Measurements from ENCODE around the gene IREB2. TPM values are rescaled to one million over a fixed set of nuclear protein-coding genes. Genes with fewer than 3 reads are reported as not detected.

Gene IREB2
- total and polyA plus RNA-seq, 3 experiments from 2014 or later: 18.5 to 69.3 (median 62.2) TPM

GRCh38 chr15:78444255-78444654, 6.2 kb downstream of the IREB2 start:
- H3K36me3 ChIP-seq (ENCODE audit: insufficient read depth, low read length): peaks cover 30% of the 10 kb centered on the region
- no peak overlapping the region for H3K4me3 ChIP-seq (ENCODE audit: low read length)
- H3K27ac ChIP-seq (ENCODE audit: low read depth, low read length): no peak overlapping the region
- CTCF ChIA-PET: no interaction called here
- Mint-ChIP-seq H3K4me1 (peaks cover 57 to 92% (median 87%) of the 10 kb centered on the region in 3 donors), H3K27ac (peak overlapping the region in 4 of 8 donors; percentile 6 to 62 (median 32)), H3K9me3 (no peaks in the 10 kb centered on the region), H3K4me3 (peak overlapping the region in 2 of 7 donors; percentile 45 to 47), H3K36me3 (peaks cover 5 to 75% (median 18%) of the 10 kb centered on the region in 3 donors), H3K27me3 (no peaks in the 10 kb centered on the region)
- DNase-seq: no peak
- H3K27me3 ChIP-seq (ENCODE audit: insufficient read depth, low read length, poor library complexity, severe bottlenecking): no peaks in the 10 kb centered on the region
- no peaks in the 10 kb centered on the region for H3K9me3 ChIP-seq (ENCODE audit: low read length)
- H3K4me1 ChIP-seq (ENCODE audit: insufficient read depth, low read length): peaks cover 44% of the 10 kb centered on the region
- POLR2A ChIA-PET: no interaction called here

GRCh38 chr15:78445875-78446274, 7.9 kb downstream of the IREB2 start:
- Mint-ChIP-seq H3K4me1 (peaks cover 60 to 90% (median 87%) of the 10 kb centered on the region in 3 donors), H3K9me3 (no peaks in the 10 kb centered on the region), H3K27me3 (no peaks in the 10 kb centered on the region), H3K27ac (peak overlapping the region in 6 of 8 donors; percentile 15 to 77 (median 44)), H3K4me3 (peak overlapping the region in 1 of 7 donors; percentile 16), H3K36me3 (peaks cover 5 to 74% (median 20%) of the 10 kb centered on the region in 3 donors)
- ChIA-PET POLR2A (no interaction called here), CTCF (no interaction called here)
- DNase-seq: no peak
- Histone ChIP-seq H3K27ac (ENCODE audit: low read depth, low read length) (no peak overlapping the region), H3K9me3 (ENCODE audit: low read length) (no peaks in the 10 kb centered on the region), H3K4me1 (ENCODE audit: insufficient read depth, low read length) (peaks cover 30% of the 10 kb centered on the region), H3K27me3 (ENCODE audit: insufficient read depth, low read length, poor library complexity, severe bottlenecking) (no peaks in the 10 kb centered on the region), H3K36me3 (ENCODE audit: insufficient read depth, low read length) (peaks cover 30% of the 10 kb centered on the region), H3K4me3 (ENCODE audit: low read length) (no peak overlapping the region)

GRCh38 chr15:78446551-78446950, 8.5 kb downstream of the IREB2 start:
- Histone ChIP-seq H3K4me1 (ENCODE audit: insufficient read depth, low read length) (peaks cover 24% of the 10 kb centered on the region), H3K4me3 (ENCODE audit: low read length) (no peak overlapping the region), H3K36me3 (ENCODE audit: insufficient read depth, low read length) (peaks cover 30% of the 10 kb centered on the region), H3K27ac (ENCODE audit: low read depth, low read length) (no peak overlapping the region), H3K9me3 (ENCODE audit: low read length) (no peaks in the 10 kb centered on the region), H3K27me3 (ENCODE audit: insufficient read depth, low read length, poor library complexity, severe bottlenecking) (no peaks in the 10 kb centered on the region)
- Mint-ChIP-seq H3K27me3 (no peaks in the 10 kb centered on the region), H3K4me1 (peaks cover 54 to 84% (median 80%) of the 10 kb centered on the region in 3 donors), H3K9me3 (no peaks in the 10 kb centered on the region), H3K27ac (peak overlapping the region in 4 of 8 donors; percentile 4 to 68 (median 28)), H3K4me3 (no peak overlapping the region), H3K36me3 (peaks cover 5 to 67% (median 20%) of the 10 kb centered on the region in 3 donors)
- ChIA-PET CTCF (no interaction called here), POLR2A (no interaction called here)
- DNase-seq: no peak

GRCh38 chr15:78448441-78449219, 10.6 kb downstream of the IREB2 start:
- Histone ChIP-seq H3K27ac (ENCODE audit: low read depth, low read length) (no peak overlapping the region), H3K27me3 (ENCODE audit: insufficient read depth, low read length, poor library complexity, severe bottlenecking) (no peaks in the 10 kb centered on the region), H3K36me3 (ENCODE audit: insufficient read depth, low read length) (peaks cover 24% of the 10 kb centered on the region), H3K9me3 (ENCODE audit: low read length) (no peaks in the 10 kb centered on the region), H3K4me1 (ENCODE audit: insufficient read depth, low read length) (peaks cover 24% of the 10 kb centered on the region), H3K4me3 (ENCODE audit: low read length) (no peak overlapping the region)
- peaks cover 59 to 85% (median 81%) of the 10 kb centered on the region in 3 donors for H3K4me1 Mint-ChIP-seq
- POLR2A ChIA-PET: no interaction called here
- no peaks in the 10 kb centered on the region for H3K27me3 Mint-ChIP-seq
- CTCF ChIA-PET: interaction anchor here (2.7 kb wide), 1 partner anchor 12 kb away, joined by 9 read pairs; no protein-coding TSS in a partner anchor
- peak overlapping the region in 1 of 8 donors; percentile 17 for H3K27ac Mint-ChIP-seq
- no peaks in the 10 kb centered on the region for H3K9me3 Mint-ChIP-seq
- no peak for DNase-seq
- no peak overlapping the region for H3K4me3 Mint-ChIP-seq
- H3K36me3 Mint-ChIP-seq: peaks cover 5 to 59% (median 20%) of the 10 kb centered on the region in 3 donors

GRCh38 chr15:78449220-78449999, 11.4 kb downstream of the IREB2 start:
- Histone ChIP-seq H3K27me3 (ENCODE audit: insufficient read depth, low read length, poor library complexity, severe bottlenecking) (no peaks in the 10 kb centered on the region), H3K4me1 (ENCODE audit: insufficient read depth, low read length) (peaks cover 24% of the 10 kb centered on the region), H3K9me3 (ENCODE audit: low read length) (no peaks in the 10 kb centered on the region), H3K27ac (ENCODE audit: low read depth, low read length) (no peak overlapping the region), H3K36me3 (ENCODE audit: insufficient read depth, low read length) (peaks cover 17% of the 10 kb centered on the region), H3K4me3 (ENCODE audit: low read length) (no peak overlapping the region)
- DNase-seq: no peak
- H3K27me3 Mint-ChIP-seq: no peaks in the 10 kb centered on the region
- ChIA-PET CTCF (interaction anchor here (2.7 kb wide), 1 partner anchor 12 kb away, joined by 9 read pairs; no protein-coding TSS in a partner anchor), POLR2A (interaction anchor here (0.8 kb wide), 1 partner anchor 12 kb away, joined by 3 read pairs; the partner anchor contains the start of gene IREB2)
- H3K4me1 Mint-ChIP-seq: peaks cover 62 to 86% (median 83%) of the 10 kb centered on the region in 3 donors
- H3K27ac Mint-ChIP-seq: peak overlapping the region in 1 of 8 donors; percentile 46
- peaks cover 5 to 53% (median 20%) of the 10 kb centered on the region in 3 donors for H3K36me3 Mint-ChIP-seq
- no peak overlapping the region for H3K4me3 Mint-ChIP-seq
- no peaks in the 10 kb centered on the region for H3K9me3 Mint-ChIP-seq

DNA sequence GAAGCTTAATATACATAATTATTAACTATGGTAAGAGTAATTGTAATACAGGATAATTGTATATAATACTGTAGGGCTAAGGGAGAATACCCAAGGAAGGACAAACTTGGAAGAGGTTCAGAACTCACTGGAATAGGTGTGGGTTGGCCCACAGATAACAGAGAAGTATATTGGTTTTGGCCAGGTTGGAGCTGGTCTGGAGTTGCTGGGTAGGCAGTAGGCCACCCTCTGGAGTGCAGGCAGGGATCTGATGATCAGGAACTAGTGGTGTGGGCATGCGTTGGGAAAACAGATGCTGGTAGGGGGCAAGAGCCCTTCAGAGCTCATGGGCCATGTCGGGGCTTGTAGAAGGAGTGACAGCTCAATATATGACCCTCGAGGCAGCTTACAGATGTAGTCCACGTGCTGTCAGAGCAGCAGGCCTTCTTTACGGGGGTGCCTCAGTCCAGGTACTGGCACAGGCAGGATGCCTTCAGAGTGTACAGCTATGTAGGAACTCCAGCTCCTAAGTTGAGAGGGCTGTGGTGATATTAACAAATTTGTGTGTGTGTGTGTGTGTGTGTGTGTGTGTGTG, 12.4 kb downstream of the IREB2 start:
- Mint-ChIP-seq H3K4me1 (peaks cover 69 to 86% (median 86%) of the 10 kb centered on the region in 3 donors), H3K27ac (no peak overlapping the region)

DNA sequence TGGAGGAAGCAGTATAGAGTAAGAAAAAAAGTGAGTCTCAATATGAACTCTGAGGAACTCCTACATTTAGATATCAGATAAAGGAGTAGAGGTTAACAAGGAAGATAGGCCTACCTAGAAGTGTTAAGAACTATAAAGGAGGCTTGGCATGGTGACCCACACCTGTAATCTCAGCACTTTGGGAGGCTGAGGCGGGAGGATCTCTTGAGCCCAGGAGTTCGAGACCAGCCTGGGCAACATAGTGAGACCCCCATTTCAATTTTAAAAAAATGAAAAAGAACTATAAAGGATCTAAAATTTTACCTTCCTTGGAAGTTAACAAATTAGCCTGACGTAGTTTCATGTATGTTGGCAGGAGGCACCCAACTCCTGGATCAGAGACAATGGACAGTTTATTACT, 14.5 kb downstream of the IREB2 start:
- H3K36me3 Mint-ChIP-seq: peaks cover 0 to 26% (median 10%) of the 10 kb centered on the region in 3 donors
- peaks cover 52% of the 10 kb centered on the region for H3K4me1 ChIP-seq (ENCODE audit: insufficient read depth, low read length)
- peak overlapping the region in 3 of 8 donors; percentile 1 to 32 (median 14) for H3K27ac Mint-ChIP-seq
- H3K4me3 ChIP-seq (ENCODE audit: low read length): no peak overlapping the region
- no peaks in the 10 kb centered on the region for H3K27me3 Mint-ChIP-seq
- POLR2A ChIA-PET: no interaction called here
- no peaks in the 10 kb centered on the region for H3K36me3 ChIP-seq (ENCODE audit: insufficient read depth, low read length)
- no peak overlapping the region for H3K27ac ChIP-seq (ENCODE audit: low read depth, low read length)
- H3K4me3 Mint-ChIP-seq: no peak overlapping the region
- H3K27me3 ChIP-seq (ENCODE audit: insufficient read depth, low read length, poor library complexity, severe bottlenecking): no peaks in the 10 kb centered on the region
- CTCF ChIA-PET: no interaction called here
- H3K4me1 Mint-ChIP-seq: peaks cover 78 to 90% (median 89%) of the 10 kb centered on the region in 3 donors
- H3K9me3 ChIP-seq (ENCODE audit: low read length): no peaks in the 10 kb centered on the region
- DNase-seq: no peak
- no peaks in the 10 kb centered on the region for H3K9me3 Mint-ChIP-seq

More for the DNA sequence above, 12.4 kb downstream of the IREB2 start:
- POLR2A ChIA-PET: interaction anchor here (0.8 kb wide), 1 partner anchor 12 kb away, joined by 3 read pairs; the partner anchor contains the start of gene IREB2
- Histone ChIP-seq H3K27ac (ENCODE audit: low read depth, low read length) (no peak overlapping the region), H3K27me3 (ENCODE audit: insufficient read depth, low read length, poor library complexity, severe bottlenecking) (no peaks in the 10 kb centered on the region), H3K4me3 (ENCODE audit: low read length) (no peak overlapping the region), H3K9me3 (ENCODE audit: low read length) (no peaks in the 10 kb centered on the region), H3K36me3 (ENCODE audit: insufficient read depth, low read length) (peaks cover 14% of the 10 kb centered on the region), H3K4me1 (ENCODE audit: insufficient read depth, low read length) (peaks cover 34% of the 10 kb centered on the region)
- Mint-ChIP-seq H3K27me3 (no peaks in the 10 kb centered on the region), H3K9me3 (no peaks in the 10 kb centered on the region), H3K4me3 (no peak overlapping the region), H3K36me3 (peaks cover 5 to 45% (median 23%) of the 10 kb centered on the region in 3 donors)
- CTCF ChIA-PET: interaction anchor here (2.7 kb wide), 1 partner anchor 11 kb away, joined by 9 read pairs; no protein-coding TSS in a partner anchor
- no peak for DNase-seq
